Suppressor macrophage (primary cell): ENCODE measurements around the gene PIM1.
"Not testable (repeated sequence)": the region's sequence is repeated elsewhere in the genome, so short reads cannot be mapped to it uniquely, and the experiment has no call there.

Experiments
- DNase-seq, 4 experiments: peaks; one replicate each; pipeline ENCODE4 v3.0.0-alpha.2; 2020 to 2022

PIM1 gene

DNA sequence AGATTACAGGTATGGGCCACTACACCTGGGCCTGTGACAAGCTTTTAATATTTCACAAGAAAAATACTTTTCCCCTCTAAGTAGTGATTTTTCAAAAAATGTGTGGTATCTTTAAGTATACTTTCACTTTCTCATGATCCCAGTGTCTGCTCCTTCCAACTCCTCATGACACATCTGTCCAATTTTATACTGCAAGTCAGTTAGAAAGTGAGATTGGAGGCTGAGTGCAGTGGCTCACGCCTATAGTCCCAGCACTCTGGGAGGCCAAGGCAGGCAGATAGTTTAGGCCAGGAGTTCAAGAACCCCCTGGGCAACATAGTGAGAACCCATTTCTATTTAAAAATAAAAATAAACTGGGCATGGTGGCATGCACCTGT is 20.2 kb downstream of the PIM1 start:
- peak in 2 of 4 experiments; percentile 37 to 40 for DNase-seq

DNA sequence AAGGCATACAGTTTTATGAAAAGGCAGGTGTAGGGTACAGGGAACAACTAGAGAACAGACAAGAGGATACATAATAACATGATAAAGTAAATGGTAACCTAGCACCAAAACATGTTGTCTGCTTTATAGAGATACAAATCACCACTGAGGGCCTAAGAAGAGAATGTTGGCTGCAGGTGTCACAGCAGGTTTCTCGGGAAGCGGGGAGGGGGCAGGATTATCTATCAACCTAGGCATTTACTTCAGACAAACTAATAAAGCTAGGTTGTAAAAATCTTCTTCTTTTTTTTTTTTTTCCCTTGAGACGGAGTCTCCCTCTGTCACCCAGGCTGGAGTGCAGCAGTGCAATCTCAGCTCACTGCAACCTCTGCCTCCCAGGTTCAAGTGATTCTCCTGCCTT is 22.7 kb downstream of the PIM1 start:
- no peak for DNase-seq

DNA sequence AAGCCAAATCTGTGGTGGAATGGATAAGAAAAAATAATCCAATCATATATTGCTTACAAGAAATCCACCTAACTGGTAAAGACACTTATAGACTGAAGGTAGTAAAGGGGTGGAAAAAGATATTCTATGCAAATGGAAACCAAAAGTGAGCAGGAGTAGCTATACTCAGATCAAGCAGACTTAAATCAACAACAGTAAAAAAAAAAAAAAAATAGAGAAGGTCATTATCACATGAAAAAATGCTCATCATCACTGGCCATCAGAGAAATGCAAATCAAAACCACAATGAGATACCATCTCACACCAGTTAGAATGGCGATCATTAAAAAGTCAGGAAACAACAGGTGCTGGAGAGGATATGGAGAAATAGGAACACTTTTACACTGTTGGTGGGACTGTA is 24.9 kb downstream of the PIM1 start:
- peak in 1 of 4 experiments; percentile 28 for DNase-seq

DNA sequence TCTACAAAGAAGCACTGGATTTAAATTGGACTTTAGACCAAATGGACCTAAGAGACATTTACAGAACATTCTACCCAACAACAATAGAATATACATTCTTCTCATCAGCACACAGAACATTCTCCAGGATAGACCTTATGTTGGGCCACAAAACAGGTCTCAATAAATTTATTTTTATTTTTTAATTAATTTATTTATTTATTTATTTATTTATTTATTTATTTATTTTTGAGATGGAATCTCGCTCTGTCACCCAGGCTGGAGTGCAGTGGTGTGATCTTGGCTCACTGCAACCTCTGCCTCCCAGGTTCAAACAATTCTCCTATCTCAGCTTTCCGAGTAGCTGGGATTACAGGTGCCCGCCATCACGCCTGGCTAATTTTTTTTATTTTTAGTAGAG is 26.5 kb downstream of the PIM1 start:
- DNase-seq: not testable (repeated sequence)

DNA sequence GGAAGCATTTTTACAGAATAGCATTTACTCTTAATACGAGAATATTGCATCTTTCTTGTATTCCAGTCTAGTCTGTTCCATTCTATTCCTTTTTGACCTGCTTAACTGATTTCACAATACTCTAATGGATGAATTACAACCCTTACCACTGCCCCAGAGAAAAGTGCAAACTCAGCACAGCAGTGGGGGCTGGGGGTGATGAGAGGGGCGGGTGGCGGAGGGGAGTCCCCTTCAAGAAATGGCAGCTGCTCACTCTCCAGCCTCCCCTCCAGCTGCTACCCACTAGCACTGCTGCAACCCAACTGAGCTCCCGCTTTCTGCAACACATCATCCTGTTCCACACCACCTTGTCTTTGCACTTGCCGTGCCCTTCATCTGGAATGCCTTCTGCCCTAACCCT is 30.1 kb downstream of the PIM1 start:
- DNase-seq: no peak

DNA sequence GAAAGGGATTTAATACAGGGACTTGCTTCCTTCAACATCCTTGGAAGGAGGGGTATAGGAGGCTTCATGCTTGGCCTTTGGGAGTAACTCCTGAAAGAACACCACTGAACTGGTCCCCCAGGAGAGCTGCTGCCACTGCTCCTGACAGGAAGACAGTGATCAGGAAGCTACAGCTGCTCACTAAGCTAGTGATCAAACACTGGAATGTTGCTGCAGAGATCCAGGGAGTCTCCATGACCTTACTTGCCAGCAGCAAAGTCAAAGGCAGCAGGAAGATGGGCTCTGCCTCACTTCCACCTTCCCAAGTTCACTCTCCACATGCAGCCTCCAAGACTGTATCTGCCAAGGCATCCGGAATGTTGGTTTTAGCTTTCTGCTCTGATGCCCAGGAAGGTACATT is 31.8 kb downstream of the PIM1 start:
- DNase-seq: no peak

DNA sequence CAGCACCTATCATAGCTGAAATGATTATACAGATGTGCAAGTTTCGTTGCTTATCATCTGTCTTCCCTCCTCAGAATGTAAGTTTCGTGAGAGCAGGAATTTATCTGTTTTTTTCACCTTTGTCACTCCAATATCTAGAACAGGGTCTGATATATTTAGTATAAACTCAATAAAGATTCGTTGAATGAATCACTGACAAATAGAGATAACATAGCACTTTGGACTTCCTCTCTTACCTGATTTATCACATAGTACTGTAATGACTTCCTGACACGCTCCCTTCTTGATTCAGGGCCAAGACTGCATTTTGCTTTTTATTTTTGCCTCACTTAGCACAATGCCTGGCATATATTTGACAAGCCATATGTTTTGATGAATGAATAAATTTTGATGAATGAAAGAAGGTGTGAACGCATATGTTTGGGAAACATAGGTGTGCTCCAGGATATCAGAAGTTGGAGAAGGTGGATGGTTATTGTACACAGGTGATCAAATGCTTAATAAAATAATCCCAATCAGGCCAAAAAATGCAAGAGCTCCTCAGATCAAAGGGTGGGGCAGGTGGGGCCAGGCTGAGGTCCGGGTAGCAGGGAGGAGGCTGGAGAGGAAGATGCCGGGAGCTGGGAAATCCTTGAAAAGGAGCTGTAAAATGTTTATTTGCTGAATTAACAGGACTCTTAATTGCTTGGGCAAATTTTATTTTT is 33.0 kb downstream of the PIM1 start:
- DNase-seq: no peak

DNA sequence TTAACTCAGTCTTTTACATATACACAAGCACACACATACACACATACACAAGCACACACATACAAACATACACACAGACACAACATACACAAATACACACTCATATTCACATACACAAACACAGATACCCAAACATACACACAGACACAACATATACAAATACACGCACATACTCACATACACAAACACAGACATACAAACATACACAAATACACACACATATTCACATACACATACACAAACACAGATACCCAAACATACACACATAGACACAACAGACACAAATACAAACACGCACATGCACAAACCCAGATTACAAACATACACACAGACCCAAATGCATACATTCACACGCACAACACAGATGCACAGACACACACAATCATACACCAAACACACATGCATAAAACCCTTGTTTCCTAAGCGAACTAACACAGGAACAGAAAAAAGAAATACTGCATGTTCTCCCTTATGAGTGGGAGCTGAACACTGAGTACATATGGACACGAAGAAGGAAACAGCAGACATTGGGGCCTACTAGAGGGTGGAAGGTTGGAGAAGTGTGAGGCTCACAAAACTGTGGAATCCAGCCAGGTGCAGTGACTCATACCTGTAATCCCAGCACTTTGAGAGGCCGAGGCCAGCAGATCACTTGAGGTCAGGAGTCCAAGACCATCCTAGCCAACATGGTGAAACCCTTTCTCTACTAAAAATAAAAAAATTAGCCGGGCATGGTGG is 34.2 kb downstream of the PIM1 start:
- no peak for DNase-seq

DNA sequence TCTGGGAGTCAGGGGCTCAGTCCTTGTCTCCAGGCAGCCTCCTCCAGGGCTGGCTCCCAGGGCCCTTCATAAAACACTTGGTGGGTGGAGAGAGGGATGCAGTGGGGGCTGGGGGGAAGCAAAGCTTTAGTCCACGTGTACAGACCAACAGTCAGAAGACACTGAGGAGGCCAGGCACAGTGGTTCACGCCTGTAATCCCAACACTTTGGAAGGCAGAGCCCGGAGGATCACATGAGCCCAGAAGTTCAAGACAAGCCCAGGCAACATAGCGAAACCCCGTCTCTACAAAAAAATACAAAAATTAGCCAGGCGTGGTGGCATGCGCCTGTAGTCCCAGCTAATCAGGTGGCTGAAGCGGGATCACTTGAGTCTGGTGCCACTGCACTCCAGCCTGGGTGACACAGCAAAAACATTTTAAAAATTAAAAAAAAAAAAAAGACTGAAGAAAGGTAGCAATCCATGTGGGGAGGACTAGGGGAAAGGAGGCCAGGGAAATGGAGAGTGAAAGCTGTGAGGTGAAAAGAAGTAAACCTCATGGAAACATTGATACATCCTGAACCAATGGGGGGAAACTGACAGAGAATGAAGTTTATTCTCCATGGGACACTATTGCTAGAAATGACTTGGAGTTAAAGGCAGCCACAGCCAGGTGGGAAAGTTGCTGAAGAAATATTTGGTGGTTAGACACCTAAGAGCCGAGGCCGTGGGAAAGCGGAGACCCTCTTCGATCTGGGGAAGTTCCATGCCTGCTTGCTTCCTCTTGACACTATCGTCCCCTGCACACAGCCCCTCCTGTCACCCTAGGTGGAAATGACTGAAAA is 35.4 kb downstream of the PIM1 start:
- DNase-seq: no peak

DNA sequence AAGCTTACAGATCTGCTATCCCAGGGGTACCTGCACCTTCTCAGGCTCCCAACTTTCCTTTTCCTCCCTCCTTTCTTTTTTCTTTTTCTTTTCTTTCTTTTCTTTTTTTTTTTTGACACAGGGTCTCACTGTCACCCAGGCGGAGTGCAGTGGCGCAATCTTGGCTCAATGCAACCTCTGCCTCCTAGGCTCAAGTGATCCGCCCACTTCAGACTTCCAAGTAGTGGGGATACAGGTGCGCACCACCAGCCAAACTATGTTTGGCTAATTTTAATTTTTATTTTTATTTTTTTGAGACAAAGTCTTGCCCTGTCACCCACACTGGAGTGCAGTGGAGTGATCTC is 36.0 kb downstream of the PIM1 start:
- peak in 1 of 4 experiments; percentile 48 for DNase-seq

DNA sequence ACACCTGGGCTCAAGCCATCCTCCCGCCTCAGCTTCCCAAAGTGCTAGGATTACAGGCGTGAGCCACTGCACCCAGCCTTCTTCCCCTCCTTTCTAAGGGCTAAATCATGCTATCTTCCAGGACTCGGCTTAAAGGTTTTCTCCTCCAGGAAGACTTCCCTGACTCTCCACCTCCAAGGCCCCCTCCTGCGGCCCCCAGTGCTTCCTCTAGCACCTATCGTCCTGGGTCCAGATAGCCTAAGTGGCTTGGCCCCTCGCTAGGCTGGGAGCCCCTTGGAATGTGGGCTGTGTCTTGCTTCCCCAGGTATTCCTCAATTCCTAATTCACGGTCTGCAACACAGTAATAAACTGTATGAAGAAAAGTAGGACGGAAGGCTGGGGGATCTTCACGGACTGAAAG is 36.7 kb downstream of the PIM1 start:
- DNase-seq: no peak

DNA sequence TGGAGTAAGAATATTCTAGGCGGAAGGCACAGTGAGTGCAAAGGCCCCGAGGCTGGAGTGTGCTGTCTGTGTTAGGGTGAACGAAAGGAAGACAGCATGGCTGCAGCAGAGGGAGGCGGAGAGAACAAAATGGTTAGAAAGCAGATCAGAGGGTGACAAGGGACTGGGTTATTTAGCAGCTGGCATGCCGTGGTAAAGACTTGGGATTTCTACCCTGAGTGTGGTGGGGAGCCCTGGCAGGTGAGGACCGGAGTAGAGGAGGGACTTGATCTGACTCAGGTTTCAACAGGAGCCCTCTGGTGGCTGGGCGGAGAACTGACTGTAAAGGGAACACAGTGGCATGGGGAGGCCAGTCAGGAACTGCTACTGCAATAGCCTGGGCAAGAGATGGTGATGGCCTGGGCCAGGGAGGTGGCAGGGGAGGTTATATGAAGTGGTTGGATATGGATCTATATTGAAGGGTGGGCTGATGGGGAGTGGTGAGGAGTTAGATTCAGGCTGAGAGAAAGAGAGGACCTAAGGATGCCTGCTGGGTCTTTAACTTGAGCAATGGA is 38.0 kb downstream of the PIM1 start:
- DNase-seq: peak; percentile 88 to 92 (median 90)

DNA sequence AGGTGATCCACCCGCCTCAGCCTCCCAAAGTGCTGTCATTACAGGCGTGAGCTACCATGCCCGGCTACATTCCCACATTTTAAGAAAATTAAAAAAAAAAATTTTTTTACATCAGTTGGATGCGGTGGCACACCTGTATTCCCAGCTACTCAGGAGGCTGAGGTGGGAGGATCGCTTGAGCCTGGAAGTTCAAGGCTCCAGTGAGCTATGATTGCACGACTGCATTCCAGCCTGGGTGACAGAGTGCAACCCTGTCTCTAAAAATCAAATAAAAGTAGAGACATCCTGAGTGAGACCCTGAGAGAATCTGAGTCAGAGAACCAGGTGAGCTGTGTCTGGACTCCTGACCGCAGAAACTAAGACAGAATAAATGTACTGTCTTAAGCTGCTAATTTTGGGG is 38.8 kb downstream of the PIM1 start:
- DNase-seq: no peak

DNA sequence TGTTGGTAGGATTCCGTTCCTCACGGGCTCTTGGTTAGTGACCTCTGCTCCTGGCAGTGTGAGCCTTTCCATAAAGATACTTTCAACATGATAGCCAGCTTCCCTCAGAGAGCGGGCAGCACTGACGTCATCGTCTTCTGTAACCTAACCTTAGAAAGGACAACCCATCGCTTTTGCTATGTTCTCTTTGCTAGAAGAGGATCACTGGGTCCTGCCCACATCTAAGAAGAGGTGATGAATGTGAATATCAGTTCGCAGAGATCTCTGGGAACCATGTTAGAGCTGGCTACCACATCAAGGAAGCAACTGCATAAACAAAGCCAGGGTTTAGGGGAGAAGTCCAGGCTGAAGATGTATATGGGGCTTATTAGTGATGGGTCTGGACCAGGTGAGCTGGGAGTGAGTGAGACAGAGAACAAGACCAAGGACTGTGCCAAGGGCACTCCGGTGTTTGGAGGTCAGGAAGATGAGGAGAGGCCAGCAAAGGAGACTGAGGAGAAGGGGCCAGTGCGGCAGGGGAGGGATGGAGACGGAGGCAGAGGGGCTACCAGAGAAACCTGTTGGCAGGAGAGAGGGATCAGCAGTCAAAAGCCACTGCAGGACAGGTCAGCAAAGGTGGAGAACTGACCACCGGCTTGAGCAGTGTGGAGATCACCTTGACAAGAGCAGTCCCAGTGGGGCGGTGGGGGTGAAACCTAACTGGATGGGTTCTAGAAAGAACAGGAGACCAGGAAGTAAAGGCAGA is 39.7 kb downstream of the PIM1 start:
- no peak for DNase-seq

DNA sequence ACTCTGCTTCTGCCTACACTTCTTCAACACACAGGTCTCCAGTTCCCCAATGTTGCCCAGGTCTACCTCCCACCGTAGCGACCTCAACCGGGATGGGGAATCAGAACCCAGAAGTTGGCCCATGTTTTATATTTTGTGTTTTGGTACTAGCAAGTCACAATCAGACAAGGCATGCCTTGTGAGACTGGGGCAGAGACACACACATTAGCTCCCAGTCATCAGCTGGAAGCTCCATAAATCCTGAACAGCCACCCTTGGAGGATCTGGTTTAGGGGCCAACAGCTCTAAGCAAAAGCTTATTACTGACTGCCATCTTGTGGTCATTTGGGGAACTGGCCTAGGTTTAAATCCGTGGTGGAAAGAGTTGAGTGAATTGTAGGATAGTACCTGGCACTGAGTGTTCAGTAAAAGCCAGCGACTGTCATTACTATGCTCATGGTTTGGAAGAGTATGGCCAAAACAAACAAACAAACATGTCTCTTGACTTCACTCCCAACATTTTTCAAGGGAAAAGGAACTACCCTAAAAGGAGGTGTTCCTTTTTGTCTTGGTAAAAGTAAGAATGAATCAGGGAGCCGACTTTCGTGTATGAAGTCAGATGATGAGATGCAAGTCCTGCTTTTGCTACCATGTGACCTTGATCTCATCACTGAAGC is 40.5 kb downstream of the PIM1 start:
- DNase-seq: peak; percentile 85 to 93 (median 89)

DNA sequence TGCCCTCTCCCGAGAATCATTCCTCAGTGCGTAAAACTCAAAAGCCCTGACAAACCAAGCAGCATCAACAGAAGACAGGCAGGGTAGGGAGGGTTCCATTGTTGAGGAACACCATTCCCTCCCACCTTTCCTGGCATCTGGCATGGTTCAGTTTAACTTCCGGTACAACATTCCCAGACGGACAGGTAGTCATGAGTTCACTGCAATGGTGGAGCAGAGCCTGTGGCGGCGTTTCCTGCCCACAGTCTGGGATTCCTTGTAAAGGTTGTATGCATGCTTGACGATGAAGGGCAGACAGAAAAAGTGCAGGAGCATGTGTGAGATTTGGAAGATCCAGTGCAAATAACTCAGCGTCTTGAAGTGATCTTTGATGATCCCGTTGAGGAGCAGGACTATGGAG is 42.3 kb downstream of the PIM1 start:
- DNase-seq: no peak

DNA sequence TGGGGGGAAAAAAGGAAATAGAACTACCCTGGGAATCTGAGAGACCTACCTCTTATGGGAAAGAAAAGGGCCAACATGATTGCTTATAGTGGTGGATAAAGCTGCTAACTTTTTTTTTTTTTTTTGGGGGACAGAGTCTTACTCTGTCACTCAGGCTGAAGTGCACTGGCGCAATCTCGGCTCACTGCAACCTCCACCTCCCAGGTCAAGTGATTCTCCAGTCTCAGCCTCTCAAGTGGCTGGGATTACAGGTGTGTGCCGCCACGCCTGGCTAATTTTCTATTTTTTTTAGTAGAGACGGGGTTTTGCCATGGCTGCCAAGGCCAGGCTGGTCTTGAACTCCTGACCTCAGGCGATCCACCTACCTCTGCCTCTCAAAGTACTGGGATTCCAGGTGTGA is 48.1 kb downstream of the PIM1 start:
- DNase-seq: no peak

DNA sequence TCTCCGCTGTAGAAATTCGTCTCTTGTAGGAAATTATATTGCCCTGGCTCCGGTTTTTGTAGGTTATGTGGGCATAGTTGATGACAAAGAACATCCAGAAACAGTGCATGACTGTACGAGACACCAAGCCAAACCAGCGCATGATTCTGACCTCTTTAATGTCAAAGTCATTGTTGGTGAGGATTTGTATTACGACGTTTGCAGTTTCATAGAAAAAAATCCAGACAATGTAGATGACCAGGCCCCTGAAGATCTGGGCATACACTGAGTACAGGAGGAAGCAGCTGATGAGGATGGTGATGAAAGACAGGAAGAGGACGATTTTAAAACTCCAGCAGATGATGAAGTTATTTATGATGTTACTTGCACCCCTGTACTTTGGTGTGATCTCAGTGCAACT is 48.6 kb downstream of the PIM1 start:
- peak in 3 of 4 experiments; percentile 22 to 56 (median 45) for DNase-seq

DNA sequence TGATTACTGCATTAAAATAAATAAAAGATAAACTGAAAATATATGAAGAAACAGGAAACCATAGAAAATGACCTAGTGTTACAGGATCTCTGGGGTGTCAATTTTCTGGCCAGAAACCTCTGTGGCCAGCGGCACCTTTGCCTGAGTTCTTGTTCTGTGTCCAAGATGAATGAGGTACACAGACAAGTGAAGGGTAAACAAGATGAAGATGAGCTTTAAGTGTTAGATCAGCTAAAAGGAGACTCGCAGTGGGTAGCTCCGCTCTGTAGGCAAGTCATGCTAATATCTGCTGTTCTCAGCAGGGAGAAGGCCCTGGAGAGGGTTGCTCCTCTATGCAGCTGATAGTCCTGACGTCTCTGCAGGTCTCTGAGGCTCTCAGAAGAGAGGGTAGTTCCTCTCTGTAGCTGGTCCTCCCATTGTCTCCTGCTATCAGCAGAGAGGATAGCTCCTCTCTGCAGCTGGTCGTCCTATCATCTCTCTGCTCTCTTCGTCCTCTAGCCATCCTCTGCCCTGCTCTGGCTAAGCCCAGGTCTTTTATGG is 51.7 kb downstream of the PIM1 start:
- DNase-seq: no peak

DNA sequence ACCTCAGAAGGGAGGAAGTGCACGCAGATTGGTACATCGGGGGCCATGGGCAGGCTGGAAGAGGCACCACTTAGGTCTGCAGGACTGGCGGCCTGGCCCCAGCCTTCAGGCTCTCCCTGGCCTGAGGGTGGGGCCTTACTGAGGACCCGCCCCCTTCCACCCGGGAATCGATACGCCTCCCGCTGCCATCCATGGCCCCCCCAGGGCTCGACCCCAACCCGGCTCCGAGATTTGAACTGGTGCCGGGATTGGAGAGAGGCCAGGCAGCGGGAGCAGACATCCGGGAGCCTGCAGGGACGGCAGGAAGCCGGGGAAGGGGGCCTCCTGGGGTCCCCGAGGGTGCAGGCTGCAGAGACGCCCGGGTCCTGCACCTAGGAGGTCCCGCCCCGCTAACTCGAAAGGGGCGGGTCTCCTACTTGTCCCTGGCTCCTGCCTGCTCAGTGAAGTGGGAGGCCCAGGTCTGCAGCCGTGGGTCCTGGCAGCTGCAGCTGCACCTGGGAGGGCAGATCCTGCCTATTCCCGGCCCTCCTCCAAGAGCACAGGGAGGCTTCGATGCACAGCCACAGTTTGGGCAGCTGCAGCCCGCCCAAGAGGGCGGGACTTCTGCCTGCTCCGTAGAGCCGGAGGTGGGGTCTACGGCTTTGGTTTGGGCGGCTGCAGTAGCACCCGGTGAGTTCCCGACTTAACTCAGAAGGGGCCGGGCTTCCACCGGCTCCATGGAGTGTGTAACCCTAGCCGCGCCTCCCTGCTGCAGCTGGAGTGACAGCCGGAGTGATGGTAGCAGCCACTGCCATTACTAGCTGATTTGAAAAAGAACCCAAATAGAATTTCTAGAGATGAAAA is 52.4 kb downstream of the PIM1 start:
- peak; percentile 62 to 82 (median 70) for DNase-seq

DNA sequence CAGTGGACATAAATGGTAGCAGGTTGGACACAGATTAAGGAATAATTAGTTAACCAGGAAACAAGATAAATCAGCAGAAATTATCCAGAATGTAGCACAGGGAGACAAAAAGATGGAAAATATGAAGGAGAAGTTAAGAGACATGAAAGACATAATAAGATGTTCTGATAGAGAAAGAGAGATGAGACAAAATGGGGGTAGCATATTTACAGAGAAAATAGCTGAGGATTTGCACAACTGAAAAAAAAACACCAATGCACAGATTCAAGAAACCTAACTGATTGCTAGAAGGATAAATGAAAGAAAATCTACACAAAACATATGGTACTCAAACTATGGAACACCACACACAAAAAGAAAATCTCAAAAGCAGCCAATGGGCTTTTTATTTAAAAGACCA is 53.0 kb downstream of the PIM1 start:
- no peak for DNase-seq
